ENCODE measurements around the gene ALDH16A1.

ALDH16A1 gene

DNA sequence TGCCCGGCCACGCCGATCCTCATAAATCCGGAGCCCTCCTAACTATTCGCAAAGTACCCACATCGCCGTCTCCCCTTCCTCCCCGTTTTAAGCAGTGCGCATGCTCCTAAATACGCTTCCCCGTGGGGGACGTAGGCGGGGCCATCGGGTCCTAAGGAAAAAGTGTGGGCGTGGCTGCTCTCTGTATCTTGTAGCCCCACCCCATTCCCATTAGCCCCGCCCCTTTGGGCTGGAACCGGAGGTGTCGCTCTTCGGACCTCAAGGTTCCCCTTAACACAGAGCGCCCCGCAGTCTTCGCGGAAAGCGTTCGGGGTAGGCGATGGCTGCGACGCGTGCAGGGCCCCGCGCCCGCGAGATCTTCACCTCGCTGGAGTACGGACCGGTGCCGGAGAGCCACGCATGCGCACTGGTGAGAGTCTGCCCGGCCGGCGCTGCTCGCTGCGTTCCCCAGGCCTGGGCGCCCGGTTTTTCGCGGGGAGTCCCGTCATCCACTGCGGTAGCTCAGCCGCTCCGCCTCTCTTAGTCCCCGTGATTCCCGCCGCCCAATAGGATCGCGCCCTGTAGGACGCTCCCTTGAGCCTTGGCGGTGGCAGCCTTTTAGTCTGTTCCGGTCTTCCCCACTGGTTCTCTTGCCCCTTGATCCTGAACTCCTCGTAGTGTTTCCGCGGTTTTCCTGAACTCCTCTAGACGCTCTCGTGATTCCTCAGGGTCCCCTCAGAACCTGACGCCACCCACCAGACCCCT is at the start of gene ALDH16A1:
Gene ALDH16A1, plus strand, starts transcription at position 213 of the 744 bp plus-strand sequence. Its CDS starts 107 bp downstream, at position 320.
- DNase-seq: peak; percentile 99

DNA sequence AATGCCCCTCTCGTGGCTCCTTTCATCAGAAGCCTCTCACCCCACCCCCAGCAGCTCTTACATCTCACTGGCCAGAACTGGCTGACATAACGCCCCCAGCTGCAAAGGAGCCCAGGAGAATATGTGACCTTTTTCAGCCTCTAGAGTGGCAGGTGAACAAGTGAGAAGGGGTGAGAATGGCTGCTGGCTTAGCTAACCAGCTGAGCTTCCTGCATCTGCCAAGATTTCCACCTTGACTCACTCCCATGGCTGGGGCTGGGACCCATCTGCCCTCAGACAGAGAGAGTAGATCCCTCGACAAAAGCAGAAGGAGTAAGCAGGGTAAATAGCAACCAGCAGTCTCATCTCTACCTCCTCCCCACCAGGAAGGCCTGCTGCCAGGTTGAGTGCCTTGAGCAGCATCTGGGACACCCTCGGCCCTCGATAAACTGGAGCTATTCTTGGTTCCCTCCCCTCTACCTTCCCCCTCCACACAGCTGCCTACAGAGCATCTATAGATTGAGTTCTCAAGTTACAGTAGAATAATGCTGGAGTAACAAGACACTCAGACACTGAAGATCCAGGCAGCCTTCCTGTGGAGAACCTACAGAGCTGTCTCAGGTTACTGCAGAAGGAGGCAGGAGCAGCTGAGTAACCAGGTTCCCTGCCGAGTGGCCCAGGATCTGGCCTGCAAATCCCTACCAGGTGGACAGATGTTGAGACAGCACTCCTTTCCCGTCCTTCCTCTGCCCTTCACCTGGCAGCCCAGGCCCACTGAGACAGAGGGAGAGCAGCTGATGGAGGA is 49.4 kb upstream of the ALDH16A1 start:
- DNase-seq: no peak

- no peak for DNase-seq
Observed at GRCh38 chr19:49407079-49407478, 45.9 kb upstream of the ALDH16A1 start.

DNA sequence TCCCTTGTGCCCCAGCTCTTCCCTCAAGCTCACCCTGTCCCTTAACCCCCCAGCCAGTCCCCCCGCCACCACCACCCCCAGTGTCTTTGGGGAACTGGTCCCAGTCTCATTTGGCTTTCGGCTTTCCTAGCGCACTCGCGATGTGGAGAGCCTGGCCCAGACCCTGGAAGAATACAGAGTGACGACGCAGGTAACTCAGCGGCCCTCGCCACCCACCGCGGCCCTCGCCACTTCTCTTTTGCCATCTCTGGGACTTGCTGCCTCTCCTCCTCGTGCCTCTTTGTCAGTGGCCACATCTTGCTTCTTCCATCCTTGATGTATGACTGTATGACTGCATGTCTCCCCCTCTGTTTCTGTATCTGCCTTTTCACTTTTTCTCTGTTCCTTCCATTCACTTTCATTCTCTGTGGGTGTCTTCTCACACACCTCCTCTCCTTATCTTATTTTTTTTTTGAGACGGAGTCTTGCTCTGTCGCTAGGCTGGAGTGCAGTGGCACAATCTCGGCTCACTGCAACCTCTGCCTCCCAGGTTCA is 45.5 kb upstream of the ALDH16A1 start:
- no peak for DNase-seq

DNA sequence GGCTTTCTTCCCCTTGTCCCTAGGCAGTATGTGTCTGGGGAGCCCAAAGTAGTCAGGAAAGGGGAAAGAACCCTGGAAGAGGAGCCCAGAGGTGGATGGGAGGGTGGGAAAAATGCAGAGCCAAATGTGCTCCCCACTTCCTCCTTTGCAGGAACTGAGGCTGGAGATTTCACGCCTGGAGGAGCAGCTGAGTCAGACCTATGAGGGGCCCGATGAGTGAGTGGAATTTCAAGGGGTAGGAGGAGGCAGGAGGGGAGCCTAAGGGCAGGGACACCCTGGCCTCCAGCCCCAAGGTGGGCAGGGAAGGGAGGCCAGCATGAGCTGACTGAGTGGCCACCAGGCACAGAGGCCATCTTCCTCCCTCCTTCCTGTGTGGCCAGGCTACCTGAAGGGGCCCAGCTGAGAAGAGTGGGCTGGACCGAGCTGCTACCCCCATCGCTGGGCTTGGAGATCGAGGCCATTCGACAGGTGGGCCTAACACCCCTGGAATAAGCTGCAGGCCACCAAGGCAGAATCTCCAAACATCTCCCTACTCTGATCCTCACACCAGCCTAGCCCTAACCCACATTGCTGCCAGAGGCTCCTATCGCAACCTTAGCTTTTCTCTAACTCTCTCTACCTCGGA is 44.1 kb upstream of the ALDH16A1 start:
- DNase-seq: no peak

DNA sequence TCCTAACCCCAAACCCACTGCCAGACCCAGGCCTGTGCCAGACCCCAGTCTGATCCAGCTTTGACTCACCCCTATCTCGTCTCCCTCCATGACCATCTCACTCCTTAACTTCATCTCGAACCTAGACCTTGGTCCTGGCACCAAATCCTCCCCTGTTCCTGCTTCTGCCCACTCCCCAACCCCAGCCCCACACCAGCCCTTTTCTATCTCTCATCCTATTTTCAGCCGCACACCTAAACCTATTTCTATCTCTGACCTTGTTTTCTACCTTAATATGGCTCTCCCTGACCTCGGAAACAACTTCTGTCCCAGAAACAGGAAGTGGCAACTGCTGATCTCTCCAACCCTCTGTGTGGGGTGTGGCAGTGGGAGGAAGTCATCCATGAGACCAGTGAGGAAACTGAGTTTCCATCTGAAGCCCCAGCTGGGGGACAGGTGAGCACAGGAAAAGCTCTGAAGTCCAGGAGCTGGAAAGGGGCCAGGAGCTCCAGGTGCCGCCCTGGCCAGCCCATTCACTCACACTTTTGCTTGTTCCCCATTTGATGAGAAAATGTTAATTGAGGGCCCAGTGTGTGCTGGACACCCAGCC is 43.5 kb upstream of the ALDH16A1 start:
- DNase-seq: no peak

DNA sequence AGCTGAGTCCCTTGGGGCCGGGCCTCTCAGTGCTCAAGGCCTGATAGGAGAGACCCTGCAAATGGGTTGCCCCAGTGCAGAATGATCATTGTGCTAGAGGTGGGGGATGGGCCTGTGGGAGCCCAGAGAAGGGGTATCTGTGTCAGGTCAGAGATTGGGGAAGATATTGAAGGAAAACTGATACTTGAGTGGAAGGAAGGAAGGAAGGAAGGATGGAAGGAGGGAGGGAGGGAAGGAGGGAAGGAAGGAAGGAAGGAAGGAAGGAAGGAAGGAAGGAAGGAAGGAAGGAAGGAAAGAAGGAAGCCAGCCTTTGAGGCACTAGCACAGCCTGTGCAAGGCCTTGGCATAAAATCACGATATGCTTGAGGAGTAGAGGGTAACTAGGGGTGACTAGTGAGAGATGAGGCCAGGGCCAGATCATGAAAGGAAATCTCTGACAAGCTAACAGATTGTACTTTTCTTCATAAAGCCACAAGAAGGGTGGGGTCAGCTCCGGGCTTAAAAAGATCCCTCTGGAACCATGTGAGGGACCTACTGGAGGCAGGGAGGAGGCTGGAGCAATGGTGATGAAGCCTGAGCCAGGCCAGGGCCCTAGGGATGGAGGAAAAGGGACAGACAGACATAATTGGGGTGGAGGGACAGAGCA is 41.2 kb upstream of the ALDH16A1 start:
- DNase-seq: no peak

GRCh38 chr19:49413348-49413747 is 39.7 kb upstream of the ALDH16A1 start:
- DNase-seq: no peak

DNA sequence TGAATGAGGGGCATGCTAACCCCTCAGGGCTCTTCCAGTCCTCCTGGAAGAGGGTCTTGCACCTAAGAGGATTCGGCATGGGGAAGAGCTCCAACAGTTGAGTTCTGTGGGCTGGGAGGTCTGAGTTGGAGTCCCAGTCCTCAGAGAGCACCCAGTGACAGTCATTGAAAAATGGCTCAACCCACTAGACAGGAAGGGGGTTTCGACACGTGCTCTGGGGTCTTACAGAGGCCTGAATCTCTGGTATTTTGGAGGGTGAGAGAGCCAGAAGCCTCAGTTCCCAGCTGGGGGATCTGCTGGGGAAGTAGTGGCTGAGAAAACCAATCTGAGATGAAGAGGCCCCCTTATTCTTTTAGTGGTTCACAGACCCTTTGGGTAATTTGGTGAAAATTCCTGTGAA is 38.8 kb upstream of the ALDH16A1 start:
- DNase-seq: no peak

GRCh38 chr19:49415102-49415809 is 37.8 kb upstream of the ALDH16A1 start:
- DNase-seq: no peak

GRCh38 chr19:49415810-49416200 is 37.2 kb upstream of the ALDH16A1 start:
- DNase-seq: no peak

DNA sequence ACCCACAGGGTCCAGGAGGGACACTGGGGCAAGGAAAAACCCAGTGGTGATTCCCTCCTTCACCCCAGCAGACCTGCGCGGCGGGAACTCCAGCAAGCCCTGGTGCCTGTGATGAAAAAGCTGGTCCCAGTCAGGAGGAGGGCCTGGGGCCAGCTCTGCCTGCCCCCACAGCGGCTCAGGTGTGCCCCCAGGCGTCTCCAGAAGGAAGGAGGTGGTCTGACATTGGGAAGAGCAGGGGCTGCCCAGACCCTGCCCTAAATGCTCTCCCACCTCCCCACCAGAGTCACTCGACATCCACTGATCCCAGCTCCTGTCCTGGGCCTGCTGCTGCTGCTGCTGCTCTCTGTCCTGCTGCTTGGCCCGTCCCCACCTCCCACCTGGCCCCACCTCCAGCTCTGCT is 35.9 kb upstream of the ALDH16A1 start:
- DNase-seq: no peak

DNA sequence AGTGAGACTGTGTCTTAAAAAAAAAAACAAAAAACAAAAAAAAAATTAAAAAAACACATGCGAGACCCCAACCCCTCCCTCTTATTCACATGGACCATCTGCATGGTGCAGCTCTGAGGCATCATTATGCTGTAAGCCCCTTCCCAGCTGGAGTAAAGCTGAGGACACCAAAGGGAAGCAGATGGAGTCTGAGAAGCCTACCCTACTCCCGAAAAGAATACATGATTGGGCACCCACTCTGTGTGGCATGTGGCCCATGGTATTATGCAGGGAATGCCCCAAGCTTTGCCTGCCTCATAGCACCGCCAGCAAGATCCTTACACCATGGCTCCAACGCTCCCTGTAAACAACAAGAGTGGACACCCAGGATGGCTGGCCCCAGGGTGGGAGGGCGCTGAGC is 34.5 kb upstream of the ALDH16A1 start:
- no peak for DNase-seq

DNA sequence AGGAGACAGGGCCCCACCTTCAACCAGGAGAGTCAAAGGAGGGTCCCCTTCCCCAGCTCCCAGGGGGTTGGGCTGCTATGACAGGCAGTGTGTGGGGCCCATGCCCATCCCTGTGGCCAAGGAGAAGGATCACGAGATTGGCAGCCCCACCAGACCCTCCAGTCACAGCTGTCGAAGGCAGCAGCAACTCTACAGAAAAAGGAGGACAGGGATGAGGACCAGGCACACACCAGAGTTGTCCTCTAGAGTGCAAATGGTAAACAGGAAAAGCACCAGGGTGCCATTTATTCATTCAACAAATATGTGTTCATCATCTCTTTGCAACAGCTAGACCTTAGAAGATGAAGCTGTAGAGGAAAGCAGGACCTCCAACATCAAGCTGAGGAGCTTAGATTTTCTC is 33.9 kb upstream of the ALDH16A1 start:
- no peak for DNase-seq

- no peak for DNase-seq
Observed at GRCh38 chr19:49420227-49420626, 32.8 kb upstream of the ALDH16A1 start.

GRCh38 chr19:49421039-49421877 is 31.8 kb upstream of the ALDH16A1 start:
- DNase-seq: peak; percentile 54

DNA sequence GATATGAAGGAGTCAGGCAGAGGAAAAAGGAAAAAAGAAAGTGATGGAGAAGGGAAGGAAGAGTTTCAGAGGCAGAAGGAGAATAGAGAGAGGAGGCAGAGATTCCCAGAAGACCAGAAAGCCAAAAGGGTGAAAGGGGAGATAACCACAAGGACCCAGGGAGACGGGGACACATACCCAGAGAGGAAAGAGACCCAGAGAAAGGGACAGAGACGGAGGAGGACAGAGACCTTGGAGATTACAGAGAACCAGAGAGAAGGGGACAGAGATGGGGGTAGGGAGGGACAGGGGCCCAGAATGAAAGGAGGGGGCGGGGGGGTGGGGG is 31.2 kb upstream of the ALDH16A1 start:
- no peak for DNase-seq

DNA sequence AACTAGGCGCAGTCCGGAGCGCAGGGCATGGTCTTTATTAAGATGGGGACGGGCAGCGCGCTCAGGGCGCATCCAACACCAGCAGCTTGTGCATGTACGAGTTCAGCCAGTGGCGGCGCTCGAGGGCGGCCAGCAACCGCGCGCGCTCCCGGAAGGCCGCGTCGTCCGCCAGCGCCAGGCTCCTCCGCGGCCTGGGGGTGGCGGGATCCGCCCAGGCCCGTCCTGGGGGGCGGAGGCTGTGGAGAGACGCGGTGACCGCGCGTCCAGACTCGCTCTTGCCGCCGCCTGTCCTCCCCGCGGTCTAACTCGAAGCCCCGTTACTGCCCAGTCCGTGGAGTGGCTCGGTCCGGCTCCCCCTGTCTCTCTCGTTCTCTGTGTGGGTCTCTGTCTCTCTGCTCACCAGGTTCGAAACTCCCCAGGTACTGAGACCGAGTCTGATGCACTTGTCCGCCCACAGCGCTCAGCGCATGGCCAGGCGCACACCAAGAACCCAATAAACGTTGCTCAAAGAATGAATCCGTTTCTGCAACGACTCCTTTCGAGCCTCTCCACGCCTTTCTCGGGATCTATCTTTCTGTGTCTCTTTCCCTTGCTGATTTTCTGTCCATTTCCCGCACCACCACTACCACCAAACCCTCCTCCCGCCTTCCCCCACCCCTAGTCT is 30.5 kb upstream of the ALDH16A1 start:
- DNase-seq: peak; percentile 46

- no peak for DNase-seq
Observed at GRCh38 chr19:49423071-49423984, 29.7 kb upstream of the ALDH16A1 start, which contains the start of gene PTH2. PTH2 (minus strand) TSS chr19:49423441; CDS start chr19:49423339, 102 bp downstream.

- no peak for DNase-seq
Observed at GRCh38 chr19:49423985-49424303, 29.1 kb upstream of the ALDH16A1 start.

Data from stimulated activated CD4-positive, alpha-beta T cell treated with anti-CD3 and anti-CD28 coated beads, Interleukin-1b, Interleukin-23, amount 100 ng/mL, for 48 hours (primary cell).